SU-DHL-6 (cell line): ENCODE data around the gene SLU7.

Experiments used
- H2AFZ ChIP-seq: fragments of 200-600 bp; sonication (generic); 2 replicates; pipeline ENCODE4 v1.6.1; 2014; ENCODE audit warnings: low read depth, mild to moderate bottlenecking, moderate library complexity, mixed read lengths, antibody characterized with exemption, low read length; ENCODE audit not compliant: severe bottlenecking
- H3F3A ChIP-seq: fragments of 200-600 bp; shearing (Covaris generic); 2 replicates; pipeline ENCODE4 v1.6.0; 2016; ENCODE audit warnings: antibody characterized with exemption, mild to moderate bottlenecking; ENCODE audit not compliant: insufficient read depth
- H3K27ac ChIP-seq: fragments of 200-600 bp; sonication (generic); 2 replicates; pipeline ENCODE4 v1.5.1; 2016; ENCODE audit warnings: low read depth, mild to moderate bottlenecking, low read length, moderate library complexity, mixed read lengths
- H3K27me3 ChIP-seq: fragments of 200-600 bp; sonication (generic), shearing (Covaris generic); 2 replicates; pipeline ENCODE4 v1.6.0; 2014; ENCODE audit warnings: mild to moderate bottlenecking, low read length
- H3K36me3 ChIP-seq: fragments of 200-600 bp; sonication (generic); 2 replicates; pipeline ENCODE4 v1.6.1; 2014; ENCODE audit warnings: mild to moderate bottlenecking, low read length, mixed read lengths
- H3K4me2 ChIP-seq: fragments of 300-600, 200-600 bp; shearing (Covaris generic), sonication (generic); 2 replicates; pipeline ENCODE4 v1.6.0; 2014; ENCODE audit warnings: low read length, low read depth, mild to moderate bottlenecking; ENCODE audit not compliant: poor library complexity, severe bottlenecking
- H3K4me3 ChIP-seq: fragments of 200-600 bp; sonication (generic); 2 replicates; pipeline ENCODE4 v1.5.1; 2014; ENCODE audit warnings: antibody characterized with exemption, low read length, mild to moderate bottlenecking, mixed read lengths; ENCODE audit not compliant: insufficient read depth, poor library complexity, severe bottlenecking
- H3K79me2 ChIP-seq: fragments of 200-600 bp; sonication (generic); 2 replicates; pipeline ENCODE4 v1.6.1; 2014; ENCODE audit warnings: mild to moderate bottlenecking, low read length, moderate library complexity; ENCODE audit not compliant: insufficient read depth
- H3K9ac ChIP-seq: fragments of 200-600 bp; sonication (generic); 2 replicates; pipeline ENCODE4 v1.7.0; 2014; ENCODE audit warnings: mild to moderate bottlenecking, low read length
- H3K9me2 ChIP-seq: fragments of 200-600 bp; sonication (generic); replicated peaks from 2 replicates; pipeline ENCODE4 v1.6.1; 2014; ENCODE audit warnings: low read length; ENCODE audit not compliant: insufficient read depth
- H3K9me3 ChIP-seq: fragments of 200-600 bp; sonication (generic); 2 replicates; pipeline ENCODE4 v1.6.1; 2014; ENCODE audit warnings: low read length, mixed read lengths; ENCODE audit not compliant: insufficient read depth
- H4K20me1 ChIP-seq: fragments of 200-600 bp; sonication (generic); 2 replicates; pipeline ENCODE4 v1.6.1; 2014; ENCODE audit warnings: low read depth, mild to moderate bottlenecking, antibody characterized with exemption, low read length, moderate library complexity, mixed read lengths
- EZH2phosphoT487 ChIP-seq: fragments of 200-600 bp; sonication (generic), shearing (Covaris generic); conservative IDR thresholded peaks from 2 replicates; pipeline ENCODE4 v1.6.1; 2018; ENCODE audit warnings: mild to moderate bottlenecking, antibody characterized with exemption, low read length, moderate library complexity, mixed read lengths
- TF ChIP-seq, protein P1 (sequence below): fragments of 200-600 bp; sonication (generic); IDR thresholded peaks from one replicate; pipeline ENCODE4 v1.5.1; 2017; ENCODE audit warnings: antibody characterized with exemption, mild to moderate bottlenecking, low read length, moderate library complexity; ENCODE audit not compliant: insufficient read depth, poor library complexity, severe bottlenecking

The SLU7 gene

DNA sequence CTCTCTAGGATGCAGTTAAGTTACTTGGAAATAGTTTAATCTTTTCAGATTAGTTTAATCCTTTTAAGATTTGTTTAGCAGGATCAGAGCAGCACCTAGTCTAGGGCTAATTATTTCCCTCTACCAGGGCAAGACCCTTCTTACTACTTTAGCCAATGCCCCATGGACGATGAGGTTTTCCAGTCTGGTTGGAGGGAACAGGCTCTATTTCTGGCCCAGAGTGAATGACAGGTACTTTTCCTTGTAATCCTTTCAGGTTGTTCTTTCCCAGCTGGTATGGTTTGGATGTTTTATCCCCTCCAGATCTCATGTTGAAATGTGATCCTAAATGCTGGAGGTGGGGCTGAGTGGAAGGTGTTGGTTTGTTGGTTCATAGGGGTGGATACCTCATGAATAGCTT lies 30.0 kb upstream of the SLU7 start:
- Histone ChIP-seq H3K9ac (no peak overlapping the region), H3K27ac (no peak overlapping the region), H4K20me1 (no peaks in the 10 kb centered on the region), H3K9me3 (no peaks in the 10 kb centered on the region), H3K79me2 (no peaks in the 10 kb centered on the region), H3K4me3 (no peak overlapping the region), H3F3A (no peaks in the 10 kb centered on the region), H3K27me3 (no peaks in the 10 kb centered on the region), H3K36me3 (no peaks in the 10 kb centered on the region), H3K4me2 (no peak overlapping the region), H3K9me2 (no peaks in the 10 kb centered on the region), H2AFZ (no peak overlapping the region)
- TF ChIP-seq, protein P1, sequence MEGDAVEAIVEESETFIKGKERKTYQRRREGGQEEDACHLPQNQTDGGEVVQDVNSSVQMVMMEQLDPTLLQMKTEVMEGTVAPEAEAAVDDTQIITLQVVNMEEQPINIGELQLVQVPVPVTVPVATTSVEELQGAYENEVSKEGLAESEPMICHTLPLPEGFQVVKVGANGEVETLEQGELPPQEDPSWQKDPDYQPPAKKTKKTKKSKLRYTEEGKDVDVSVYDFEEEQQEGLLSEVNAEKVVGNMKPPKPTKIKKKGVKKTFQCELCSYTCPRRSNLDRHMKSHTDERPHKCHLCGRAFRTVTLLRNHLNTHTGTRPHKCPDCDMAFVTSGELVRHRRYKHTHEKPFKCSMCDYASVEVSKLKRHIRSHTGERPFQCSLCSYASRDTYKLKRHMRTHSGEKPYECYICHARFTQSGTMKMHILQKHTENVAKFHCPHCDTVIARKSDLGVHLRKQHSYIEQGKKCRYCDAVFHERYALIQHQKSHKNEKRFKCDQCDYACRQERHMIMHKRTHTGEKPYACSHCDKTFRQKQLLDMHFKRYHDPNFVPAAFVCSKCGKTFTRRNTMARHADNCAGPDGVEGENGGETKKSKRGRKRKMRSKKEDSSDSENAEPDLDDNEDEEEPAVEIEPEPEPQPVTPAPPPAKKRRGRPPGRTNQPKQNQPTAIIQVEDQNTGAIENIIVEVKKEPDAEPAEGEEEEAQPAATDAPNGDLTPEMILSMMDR, result no peak
- no peak for TF ChIP-seq EZH2phosphoT487

DNA sequence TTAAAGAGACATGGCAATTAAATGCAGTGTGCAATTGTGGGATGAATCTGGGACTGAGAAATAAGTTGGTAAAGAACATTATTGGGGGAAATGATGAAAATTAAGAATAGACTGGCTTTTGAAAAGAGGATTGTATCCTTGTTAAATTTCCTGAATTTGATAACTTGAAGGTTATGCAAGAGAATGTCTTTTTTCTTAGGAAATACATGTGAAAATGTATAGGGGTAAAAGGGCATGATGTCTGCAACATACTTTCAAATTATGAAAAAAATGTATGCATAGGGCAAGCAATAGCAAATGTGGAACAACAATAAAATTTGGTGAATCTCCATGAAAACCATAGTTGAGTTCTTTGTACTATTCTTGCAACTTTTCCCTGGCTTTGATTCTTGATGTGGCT lies 26.9 kb upstream of the SLU7 start:
- no peak overlapping the region for H2AFZ ChIP-seq
- H3F3A ChIP-seq, result no peaks in the 10 kb centered on the region

DNA sequence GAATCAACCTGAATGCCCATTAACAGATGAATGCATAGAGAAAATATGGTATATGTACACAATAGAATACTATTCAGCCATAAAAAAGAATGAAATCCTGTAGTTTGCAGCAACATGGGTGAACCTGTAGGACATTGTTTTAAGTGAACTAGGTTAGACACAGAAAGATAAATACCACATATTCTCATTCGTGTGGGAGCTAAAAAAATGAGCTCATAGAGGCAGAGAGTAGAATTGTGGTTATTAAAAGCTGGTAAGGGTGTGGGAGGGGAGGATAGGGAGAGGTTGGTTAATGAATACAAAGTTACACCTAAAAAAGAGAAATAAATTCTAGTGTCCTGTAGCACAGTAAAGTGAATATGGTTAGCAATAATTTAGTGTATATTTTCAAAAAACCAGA lies 26.3 kb upstream of the SLU7 start:
- no peak overlapping the region for H3K4me3 ChIP-seq
- no peaks in the 10 kb centered on the region for H3K79me2 ChIP-seq
- H3K36me3 ChIP-seq, result no peaks in the 10 kb centered on the region
- H2AFZ ChIP-seq, result no peak overlapping the region
- no peaks in the 10 kb centered on the region for H3K9me2 ChIP-seq
- no peaks in the 10 kb centered on the region for H3K9me3 ChIP-seq
- no peak overlapping the region for H3K27ac ChIP-seq
- no peak overlapping the region for H3K4me2 ChIP-seq
- TF ChIP-seq, protein P1, result no peak
- TF ChIP-seq EZH2phosphoT487, result no peak
- no peaks in the 10 kb centered on the region for H4K20me1 ChIP-seq
- no peaks in the 10 kb centered on the region for H3F3A ChIP-seq
- no peak overlapping the region for H3K9ac ChIP-seq
- no peaks in the 10 kb centered on the region for H3K27me3 ChIP-seq

More for the DNA sequence above, 26.9 kb upstream of the SLU7 start:
- Histone ChIP-seq H3K4me3 (no peak overlapping the region), H3K36me3 (no peaks in the 10 kb centered on the region), H3K27ac (no peak overlapping the region), H3K79me2 (no peaks in the 10 kb centered on the region), H3K9me2 (no peaks in the 10 kb centered on the region), H4K20me1 (no peaks in the 10 kb centered on the region), H3K4me2 (no peak overlapping the region), H3K9me3 (no peaks in the 10 kb centered on the region), H3K9ac (no peak overlapping the region), H3K27me3 (no peaks in the 10 kb centered on the region)
- TF ChIP-seq EZH2phosphoT487, result no peak
- TF ChIP-seq, protein P1, result no peak
